C4-2B (cell line): ENCODE data around the gene WDR93.

ENCODE experiments used
- H3K27ac ChIP-seq: fragments of 450-650 bp; 2 replicates; pipeline ENCODE4 v1.5.1; 2017
- CTCF ChIP-seq: fragments of 450-650 bp; conservative IDR thresholded peaks from 2 replicates; pipeline ENCODE4 v1.5.1; 2017; ENCODE audit warnings: mild to moderate bottlenecking
- ZFX ChIP-seq: fragments of 450-650 bp; IDR thresholded peaks from 2 replicates; pipeline ENCODE4 v1.6.1; 2017

Gene WDR93

GRCh38 chr15:89690276-89691218 is at the start of gene WDR93, which contains the start of gene PEX11A:
WDR93 (plus strand) TSS chr15:89690811; CDS start chr15:89701747, 10,936 bp downstream.
PEX11A (minus strand) TSS chr15:89690754; CDS start chr15:89690632, 122 bp downstream.
- peak within 1 kb of the TSS; percentile 56 for H3K27ac ChIP-seq
- no peak for TF ChIP-seq ZFX
- TF ChIP-seq CTCF = no peak

- no peak overlapping the region for H3K27ac ChIP-seq
- TF ChIP-seq CTCF (no peak), ZFX (no peak)
Observed at GRCh38 chr15:89641053-89641452, 49.6 kb upstream of the WDR93 start.

- no peak for TF ChIP-seq CTCF
- no peak for TF ChIP-seq ZFX
- H3K27ac ChIP-seq = no peak overlapping the region
Observed at GRCh38 chr15:89642106-89642505, 48.5 kb upstream of the WDR93 start.

DNA sequence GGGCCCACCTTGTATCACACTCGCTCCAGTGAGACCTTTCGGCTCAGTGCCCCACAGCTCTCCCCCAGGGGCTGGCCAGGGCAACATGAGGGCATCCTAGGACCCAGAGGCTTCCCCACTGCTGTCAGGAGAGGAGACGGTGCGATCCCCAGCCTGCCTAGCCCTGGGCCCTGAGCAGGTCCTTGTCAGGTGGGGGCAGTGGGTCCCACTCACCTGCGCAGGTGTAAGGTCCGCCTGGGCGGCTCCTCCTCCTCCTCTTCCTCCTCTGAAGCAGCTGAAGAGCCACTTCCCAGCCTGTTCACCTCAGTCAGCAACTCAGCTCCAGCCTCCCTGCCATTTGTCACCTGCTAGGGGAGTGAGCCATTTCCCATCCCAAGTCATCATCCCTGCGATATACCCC is 44.9 kb upstream of the WDR93 start:
- H3K27ac ChIP-seq = no peak overlapping the region
- TF ChIP-seq ZFX = no peak
- TF ChIP-seq CTCF = no peak

- no peak overlapping the region for H3K27ac ChIP-seq
- TF ChIP-seq CTCF = no peak
- no peak for TF ChIP-seq ZFX
Observed at GRCh38 chr15:89646416-89647141, 44.0 kb upstream of the WDR93 start.

GRCh38 chr15:89647191-89647851 is 43.3 kb upstream of the WDR93 start:
- no peak overlapping the region for H3K27ac ChIP-seq
- TF ChIP-seq ZFX (no peak), CTCF (peak; percentile 96)
